SK-N-SH (cell line): Measurements from ENCODE around the gene DCTN3. TPM values are rescaled to one million over a fixed set of nuclear protein-coding genes. Genes with fewer than 3 reads are reported as not detected.

Experiments
- CTCF ChIA-PET: fragments of 300-600, 350-600 bp; formaldehyde crosslinking; extraction: SDS; loops from one replicate; lab custom pipeline; 2021; lab: Yijun Ruan, JAX
- POLR2A ChIA-PET: fragments of 350-600 bp; sonication (Branson Sonifier 250); formaldehyde crosslinking; extraction: SDS; loops from one replicate; lab custom pipeline; 2020; ENCODE audit warnings: antibody characterized with exemption, inconsistent platforms; lab: Yijun Ruan, JAX
- DNase-seq: peaks from one replicate; pipeline ENCODE4 v3.0.0; 2012
- H2AFZ ChIP-seq: fragments of 200-600 bp; sonication (generic); 2 replicates; pipeline ENCODE4 v1.8.1; 2016; ENCODE audit warnings: antibody characterized with exemption, mild to moderate bottlenecking, low read depth
- H3F3A ChIP-seq: fragments of 200-600 bp; sonication (generic); replicated peaks from 2 replicates; pipeline ENCODE3; 2016; ENCODE audit warnings: antibody characterized with exemption, mild to moderate bottlenecking; ENCODE audit not compliant: insufficient read depth
- H3K27ac ChIP-seq, 2 experiments: fragments of 200-500 bp in 1 of 2; fragments of 200-600 bp in 1 of 2; sonication (Bioruptor generic) in 1 of 2; sonication (generic), shearing (Covaris generic) in 1 of 2; 2 replicates each; pipeline versions ENCODE4 v1.5.1 to v1.6.1; 2014 to 2016; ENCODE audit warnings: low read depth in 2 of 2, inconsistent platforms in 1 of 2, low read length in 1 of 2, mild to moderate bottlenecking in 1 of 2, mixed read lengths in 1 of 2
- H3K27me3 ChIP-seq: fragments of 200-600 bp; sonication (generic), shearing (Covaris generic); 2 replicates; pipeline ENCODE4 v1.6.1; 2016; ENCODE audit warnings: mixed run types; ENCODE audit not compliant: insufficient read depth
- H3K36me3 ChIP-seq, 2 experiments: fragments of 200-500 bp in 1 of 2; fragments of 200-600 bp in 1 of 2; sonication (Bioruptor generic) in 1 of 2; sonication (generic) in 1 of 2; replicated peaks in 1 of 2; 2 replicates each; pipeline versions ENCODE3 to v1.5.1; 2014 to 2016; ENCODE audit warnings: low read length in 1 of 2, mild to moderate bottlenecking in 1 of 2; ENCODE audit not compliant: insufficient read depth in 2 of 2, control insufficient read depth in 1 of 2
- H3K4me1 ChIP-seq, 2 experiments: fragments of 200-500 bp in 1 of 2; fragments of 200-600 bp in 1 of 2; sonication (Bioruptor generic) in 1 of 2; sonication (generic), shearing (Covaris generic) in 1 of 2; 2 replicates each; pipeline versions ENCODE4 v1.5.1 to v1.6.1; 2014 to 2016; ENCODE audit warnings: low read depth in 1 of 2, low read length in 1 of 2, mixed run types in 1 of 2; ENCODE audit not compliant: insufficient read depth in 2 of 2, control insufficient read depth in 1 of 2
- H3K4me2 ChIP-seq: fragments of 200-600 bp; sonication (generic), shearing (Covaris generic); 2 replicates; pipeline ENCODE4 v1.6.1; 2017; ENCODE audit warnings: mixed run types
- H3K4me3 ChIP-seq, 2 experiments: fragments of 200-500 bp in 1 of 2; fragments of 200-600 bp in 1 of 2; sonication (Bioruptor generic) in 1 of 2; sonication (generic), shearing (Covaris generic) in 1 of 2; 2 replicates each; pipeline versions ENCODE4 v1.5.1 to v1.8.1; 2014 to 2016; ENCODE audit warnings: low read depth in 2 of 2, inconsistent platforms in 1 of 2, low read length in 1 of 2, mild to moderate bottlenecking in 1 of 2, mixed read lengths in 1 of 2, moderate library complexity in 1 of 2
- H3K79me2 ChIP-seq: fragments of 200-600 bp; sonication (generic); 2 replicates; pipeline ENCODE4 v1.8.1; 2017; ENCODE audit warnings: mild to moderate bottlenecking; ENCODE audit not compliant: insufficient read depth
- H3K9ac ChIP-seq: fragments of 200-600 bp; sonication (generic); 2 replicates; pipeline ENCODE4 v1.6.1; 2017; ENCODE audit warnings: mixed run types
- H3K9me2 ChIP-seq: fragments of 200-600 bp; sonication (generic); 2 replicates; pipeline ENCODE4 v1.6.1; 2017; ENCODE audit warnings: mixed run types
- H3K9me3 ChIP-seq: fragments of 200-600 bp; sonication (generic); 2 replicates; pipeline ENCODE4 v1.6.1; 2017; ENCODE audit warnings: mixed run types, mild to moderate bottlenecking, moderate library complexity
- H4K20me1 ChIP-seq: fragments of 200-600 bp; sonication (generic); 2 replicates; pipeline ENCODE4 v1.6.1; 2017; ENCODE audit warnings: mild to moderate bottlenecking, mixed run types; ENCODE audit not compliant: insufficient read depth
- CTCF ChIP-seq: fragments of 200-600 bp; sonication (generic); IDR thresholded peaks from 2 replicates; pipeline ENCODE4 v1.6.1; 2017; ENCODE audit warnings: antibody characterized with exemption, mild to moderate bottlenecking, moderate library complexity
- EP300 ChIP-seq, 2 experiments: IDR thresholded peaks; 2 replicates each; pipeline versions ENCODE4 v1.4.0 to v1.6.1; 2012; ENCODE audit warnings: borderline replicate concordance in 1 of 2, low read depth in 1 of 2, low read length in 1 of 2
- FOSL2 ChIP-seq: IDR thresholded peaks from 2 replicates; pipeline ENCODE4 v1.4.0; 2012; ENCODE audit warnings: low read depth, mild to moderate bottlenecking, moderate library complexity, borderline replicate concordance
- FOXJ3 ChIP-seq: sonication (generic); formaldehyde crosslinking; IDR thresholded peaks from 2 replicates; pipeline ENCODE4 v1.5.1; 2020; ENCODE audit warnings: mild to moderate bottlenecking, missing genetic modification reagents
- GABPA ChIP-seq: IDR thresholded peaks from 2 replicates; pipeline ENCODE4 v1.4.0; 2012; ENCODE audit warnings: low read depth, mild to moderate bottlenecking
- JUND ChIP-seq: IDR thresholded peaks from 2 replicates; pipeline ENCODE4 v1.4.0; 2012
- MXI1 ChIP-seq: IDR thresholded peaks from 2 replicates; pipeline ENCODE4 v1.6.1; 2012; ENCODE audit warnings: mild to moderate bottlenecking, low read depth, low read length, improper control_type of control experiment
- POLR2AphosphoS5 ChIP-seq: IDR thresholded peaks from 2 replicates; pipeline ENCODE4 v1.6.1; 2012; ENCODE audit warnings: low read depth, low read length
- RAD21 ChIP-seq: IDR thresholded peaks from 2 replicates; pipeline ENCODE4 v1.6.1; 2012; ENCODE audit warnings: mild to moderate bottlenecking, low read length
- RCOR1 ChIP-seq: fragments of 150-350 bp; IDR thresholded peaks from 2 replicates; pipeline ENCODE4 v1.6.1; 2017; ENCODE audit warnings: antibody characterized with exemption, low read length
- SMC3 ChIP-seq: IDR thresholded peaks from 2 replicates; pipeline ENCODE4 v1.6.1; 2012; ENCODE audit warnings: low read depth, low read length, improper control_type of control experiment
- WGBS: methylation state at CpG from one replicate; pipeline ENCODE4 v1.1.6; 2017; ENCODE audit warnings: low lambda C conversion rate; 5-methylcytosine and 5-hydroxymethylcytosine counted together
- polyA plus RNA-seq, 3 experiments: library from polyadenylated mRNA; depleted of rRNA; stranded (reverse); fragments of >200 nt; gene quantifications; 2 replicates each; pipeline ENCODE4 v1.2.3, GENCODE V29; 2012

DCTN3 gene
- polyA plus RNA-seq, 1 of the 3 experiments (the other 2 are of a cell fraction) = 300 TPM

DNA sequence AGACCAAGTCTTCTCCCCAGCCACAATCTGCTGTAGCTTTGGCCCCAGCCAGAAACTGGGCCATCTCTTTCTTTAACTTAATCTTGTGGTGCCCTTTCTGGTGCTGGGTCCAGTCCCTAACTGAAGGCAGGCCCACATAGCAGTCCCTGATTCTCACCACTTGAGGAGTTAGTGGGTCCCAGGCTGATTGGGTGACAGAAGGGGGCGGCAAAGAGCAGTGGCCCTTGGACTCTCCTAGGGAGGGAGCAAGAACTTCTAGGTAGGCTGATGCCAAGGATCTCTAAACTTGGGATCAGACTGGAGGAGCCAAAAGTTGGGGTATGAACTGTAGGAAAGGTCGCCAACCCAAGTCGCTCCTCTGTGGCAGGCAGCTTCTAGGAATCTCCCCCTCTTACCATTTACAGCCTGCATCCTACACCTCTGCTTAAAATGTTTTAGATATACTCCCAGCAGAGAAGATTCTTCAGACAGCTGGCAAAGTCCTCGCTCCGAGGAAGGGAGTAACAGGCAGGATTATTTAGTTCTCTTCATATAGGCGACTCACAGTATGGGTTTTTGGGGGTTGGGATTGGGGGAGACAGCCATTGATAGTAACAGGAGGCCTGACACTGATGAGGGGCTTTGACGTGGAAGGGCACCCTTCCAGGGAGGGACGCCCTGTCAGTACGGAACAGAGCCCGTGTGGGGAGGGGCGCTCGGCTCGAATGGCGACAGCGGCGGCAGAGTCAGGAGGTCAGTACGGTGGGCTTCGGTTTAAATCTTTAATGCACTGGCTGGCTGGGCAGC, 44.2 kb upstream of the DCTN3 start:
- no peaks in the 10 kb centered on the region for H3K9me3 ChIP-seq
- H3K9ac ChIP-seq = peak overlapping the region; percentile 56; the same call in 1 of the 2 replicates
- H2AFZ ChIP-seq = peak overlapping the region; percentile 86; the same call in 1 of the 2 replicates
- ChIA-PET CTCF (interaction anchor here (0.8 to 8.1 kb wide), 18 partner anchors 8 to 1031 kb away, joined by 3 to 56 read pairs (median 4); partner anchors contain the start of genes ARID3C, CCL19, GALT and IL11RA), POLR2A (interaction anchor here (1.0 to 1.6 kb wide), 4 partner anchors 10 to 27 kb away, joined by 3 to 10 read pairs (median 6); partner anchors contain the start of genes GALT and SIGMAR1)
- no peaks in the 10 kb centered on the region for H4K20me1 ChIP-seq
- 20% methylated on average over 17 of the region's 18 CpGs for WGBS
- peak overlapping the region; percentile 92 for H3K4me2 ChIP-seq
- peak overlapping the region; percentile 64 to 80 for H3K4me3 ChIP-seq
- H3K36me3 ChIP-seq = peaks cover 0 to 2% of the 10 kb centered on the region in 2 experiments
- peak overlapping the region; percentile 28 to 83 for H3K27ac ChIP-seq
- H3K79me2 ChIP-seq = peaks cover 20% of the 10 kb centered on the region; the same call in 1 of the 2 replicates
- peaks cover 8 to 12% of the 10 kb centered on the region in 2 experiments; a peak in 3 of 4 replicates for H3K4me1 ChIP-seq
- TF ChIP-seq CTCF (peak; percentile 90), RAD21 (peak; percentile 55), MXI1 (0 out of 2 replicates have a peak, but pooled peaks have one; percentile 18), FOSL2 (no peak), SMC3 (peak; percentile 58)
- TF ChIP-seq, all 33 proteins: peak for 4
- DNase-seq = peak; percentile 69
- Histone ChIP-seq H3K9me2 (no peaks in the 10 kb centered on the region), H3K27me3 (no peaks in the 10 kb centered on the region), H3F3A (peaks cover 13% of the 10 kb centered on the region)

DNA sequence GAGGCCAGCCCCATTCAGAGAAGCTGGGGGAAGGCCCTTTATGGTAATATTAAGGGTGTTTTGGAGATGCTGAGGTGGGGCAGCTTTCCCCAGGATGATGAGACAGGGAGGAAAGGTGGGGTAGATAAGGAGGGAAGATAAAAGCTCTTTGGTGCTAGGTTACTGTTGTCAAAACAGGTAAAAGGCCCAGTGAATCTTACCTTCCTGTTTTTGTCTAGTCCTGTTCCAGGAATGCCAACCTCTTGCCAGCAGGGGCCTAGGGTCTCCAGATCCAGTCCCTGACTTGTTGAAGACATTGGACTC, 43.0 kb upstream of the DCTN3 start:
- H3K4me2 ChIP-seq = no peak overlapping the region
- no peaks in the 10 kb centered on the region for H3K9me3 ChIP-seq
- ChIA-PET POLR2A (no interaction called here), CTCF (interaction anchor here (0.7 to 8.1 kb wide), 6 partner anchors 11 to 49 kb away, joined by 4 to 56 read pairs (median 14); partner anchors contain the start of genes ARID3C, GALT and IL11RA)
- no peak overlapping the region for H3K4me3 ChIP-seq
- no peaks in the 10 kb centered on the region for H3K27me3 ChIP-seq
- peaks cover 0 to under 1% of the 10 kb centered on the region in 2 experiments for H3K36me3 ChIP-seq
- peaks cover 20% of the 10 kb centered on the region; the same call in 1 of the 2 replicates for H3K79me2 ChIP-seq
- peaks cover 8 to 12% of the 10 kb centered on the region in 2 experiments; a peak in 3 of 4 replicates for H3K4me1 ChIP-seq
- no peaks in the 10 kb centered on the region for H4K20me1 ChIP-seq
- H2AFZ ChIP-seq = no peak overlapping the region
- DNase-seq = no peak
- no peaks in the 10 kb centered on the region for H3K9me2 ChIP-seq
- H3K9ac ChIP-seq = no peak overlapping the region
- H3F3A ChIP-seq = peaks cover 13% of the 10 kb centered on the region
- TF ChIP-seq CTCF (no peak), JUND (no peak), EP300 (IDR thresholded peaks at IDR 0.05; ENCODE audit: borderline replicate concordance in 1 of 2, low read depth in 1 of 2, low read length in 1 of 2) (no peak), FOXJ3 (CRISPR knock-in tag) (no peak), GABPA (no peak), MXI1 (no peak), RCOR1 (no peak), POLR2AphosphoS5 (no peak)
- TF ChIP-seq, all 33 proteins: peak for 0
- H3K27ac ChIP-seq = no peak overlapping the region
